HepG2 (cell line): ENCODE data around the gene CD7. TPM values are rescaled to one million over a fixed set of nuclear protein-coding genes. Genes with fewer than 3 reads are reported as not detected.
A peak's percentile ranks its signal among the peaks of the same experiment; 100 is the strongest.

Experiments
- CHD2 ChIP-seq: IDR thresholded peaks from 2 replicates; pipeline ENCODE4 v1.6.1; 2011; ENCODE audit warnings: low read depth, low read length, improper control_type of control experiment
- TRIM24 ChIP-seq: sonication (generic); formaldehyde crosslinking; IDR thresholded peaks from 2 replicates; pipeline ENCODE4 v1.8.0; 2022; ENCODE audit warnings: mild to moderate bottlenecking, missing genetic modification reagents
- ZFP62 ChIP-seq: sonication (generic); formaldehyde crosslinking; IDR thresholded peaks from 2 replicates; pipeline ENCODE4 v1.4.0; 2020; ENCODE audit warnings: missing genetic modification reagents
- ZNF121 ChIP-seq: sonication (generic); formaldehyde crosslinking; IDR thresholded peaks from 2 replicates; pipeline ENCODE4 v1.5.0; 2020; ENCODE audit warnings: mild to moderate bottlenecking, missing genetic modification reagents
- ZNF747 ChIP-seq: sonication (generic); formaldehyde crosslinking; IDR thresholded peaks from 2 replicates; pipeline ENCODE4 v1.8.1; 2023; ENCODE audit warnings: missing genetic modification reagents, mild to moderate bottlenecking, borderline replicate concordance
- polyA plus RNA-seq, 8 experiments: library from polyadenylated mRNA; depleted of rRNA in 3 of 8; stranded (reverse) in 7 of 8; unstranded in 1 of 8; fragments of >200 nt; fragmentation: Illumina TruSeq in 4 of 8; extraction: Trizol in 4 of 8; gene quantifications; 2 replicates each; pipeline versions ENCODE4 v1.2.1 to v1.2.3, GENCODE V29; 2011 to 2016; ENCODE audit warnings: low read depth in 4 of 8, missing spikeins in 1 of 8, mixed read lengths in 1 of 8; ENCODE audit not compliant: insufficient read depth in 1 of 8
- total RNA-seq, 5 experiments: library from RNA; depleted of rRNA; stranded (reverse); fragments of >200 nt; fragmentation: Illumina TruSeq; extraction: Trizol; gene quantifications; 2 replicates each; pipeline ENCODE4 v1.2.3, GENCODE V29; 2016; ENCODE audit warnings: low read depth in 1 of 5
- TF ChIP-seq, protein P1 (sequence below): sonication (generic); formaldehyde crosslinking; IDR thresholded peaks from 2 replicates; pipeline ENCODE4 v1.4.0; 2020; ENCODE audit warnings: missing genetic modification reagents
- TF ChIP-seq, protein P2 (sequence below), 2 experiments: fragments of 450-650 bp in 1 of 2; sonication (generic) in 1 of 2; formaldehyde crosslinking in 1 of 2; IDR thresholded peaks; 2 replicates each; pipeline versions ENCODE4 v1.6.1 to v1.8.0; 2016 to 2022; ENCODE audit warnings: antibody characterized with exemption in 1 of 2, mild to moderate bottlenecking in 1 of 2, missing genetic modification reagents in 1 of 2
- TF ChIP-seq, protein P3 (sequence below): IDR thresholded peaks from 2 replicates; pipeline ENCODE4 v1.6.1; 2016
- TF ChIP-seq, protein P4 (sequence below): sonication (generic); formaldehyde crosslinking; IDR thresholded peaks from 2 replicates; pipeline ENCODE4 v1.9.0; 2022; ENCODE audit warnings: missing genetic modification reagents, mild to moderate bottlenecking, borderline replicate concordance

CD7 gene
- total and polyA plus RNA-seq, 2 of the 13 experiments (the other 11 are each of a cell fraction or from before 2014, with no cell fraction given) = 67.6 to 76.4 TPM

DNA sequence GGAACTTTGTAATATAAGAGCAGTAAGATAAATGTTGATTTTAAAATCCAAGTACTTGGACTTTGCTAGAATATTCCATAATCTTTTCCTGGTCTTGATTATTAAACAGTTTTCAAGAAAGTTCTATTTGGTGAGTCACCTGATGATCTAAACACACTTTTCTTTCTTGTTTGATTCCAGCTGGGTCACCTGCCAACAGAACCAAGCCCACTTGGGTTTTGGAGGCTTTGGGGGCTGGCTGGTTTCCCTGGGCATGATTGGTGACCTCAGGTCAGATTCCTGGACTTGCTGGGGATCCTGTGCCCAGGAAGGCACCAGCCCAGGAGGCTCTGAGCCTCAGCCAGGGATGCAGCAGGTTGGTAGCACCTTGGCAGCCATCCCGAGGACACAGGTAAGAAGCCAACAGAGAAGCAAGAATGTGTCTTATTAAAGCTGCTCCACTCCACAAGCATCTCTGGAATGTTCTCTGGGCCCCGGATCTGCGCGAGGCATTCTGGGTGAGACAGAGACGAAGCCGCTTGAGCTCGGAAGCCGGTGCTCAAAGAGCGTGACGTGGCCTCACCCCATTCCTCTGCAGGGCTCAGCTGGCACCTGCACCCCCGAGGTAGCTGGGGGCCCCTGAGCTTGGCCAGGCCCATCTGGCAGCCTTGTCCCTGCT is 38.5 kb upstream of the CD7 start (continued):
- TF ChIP-seq, protein P1, sequence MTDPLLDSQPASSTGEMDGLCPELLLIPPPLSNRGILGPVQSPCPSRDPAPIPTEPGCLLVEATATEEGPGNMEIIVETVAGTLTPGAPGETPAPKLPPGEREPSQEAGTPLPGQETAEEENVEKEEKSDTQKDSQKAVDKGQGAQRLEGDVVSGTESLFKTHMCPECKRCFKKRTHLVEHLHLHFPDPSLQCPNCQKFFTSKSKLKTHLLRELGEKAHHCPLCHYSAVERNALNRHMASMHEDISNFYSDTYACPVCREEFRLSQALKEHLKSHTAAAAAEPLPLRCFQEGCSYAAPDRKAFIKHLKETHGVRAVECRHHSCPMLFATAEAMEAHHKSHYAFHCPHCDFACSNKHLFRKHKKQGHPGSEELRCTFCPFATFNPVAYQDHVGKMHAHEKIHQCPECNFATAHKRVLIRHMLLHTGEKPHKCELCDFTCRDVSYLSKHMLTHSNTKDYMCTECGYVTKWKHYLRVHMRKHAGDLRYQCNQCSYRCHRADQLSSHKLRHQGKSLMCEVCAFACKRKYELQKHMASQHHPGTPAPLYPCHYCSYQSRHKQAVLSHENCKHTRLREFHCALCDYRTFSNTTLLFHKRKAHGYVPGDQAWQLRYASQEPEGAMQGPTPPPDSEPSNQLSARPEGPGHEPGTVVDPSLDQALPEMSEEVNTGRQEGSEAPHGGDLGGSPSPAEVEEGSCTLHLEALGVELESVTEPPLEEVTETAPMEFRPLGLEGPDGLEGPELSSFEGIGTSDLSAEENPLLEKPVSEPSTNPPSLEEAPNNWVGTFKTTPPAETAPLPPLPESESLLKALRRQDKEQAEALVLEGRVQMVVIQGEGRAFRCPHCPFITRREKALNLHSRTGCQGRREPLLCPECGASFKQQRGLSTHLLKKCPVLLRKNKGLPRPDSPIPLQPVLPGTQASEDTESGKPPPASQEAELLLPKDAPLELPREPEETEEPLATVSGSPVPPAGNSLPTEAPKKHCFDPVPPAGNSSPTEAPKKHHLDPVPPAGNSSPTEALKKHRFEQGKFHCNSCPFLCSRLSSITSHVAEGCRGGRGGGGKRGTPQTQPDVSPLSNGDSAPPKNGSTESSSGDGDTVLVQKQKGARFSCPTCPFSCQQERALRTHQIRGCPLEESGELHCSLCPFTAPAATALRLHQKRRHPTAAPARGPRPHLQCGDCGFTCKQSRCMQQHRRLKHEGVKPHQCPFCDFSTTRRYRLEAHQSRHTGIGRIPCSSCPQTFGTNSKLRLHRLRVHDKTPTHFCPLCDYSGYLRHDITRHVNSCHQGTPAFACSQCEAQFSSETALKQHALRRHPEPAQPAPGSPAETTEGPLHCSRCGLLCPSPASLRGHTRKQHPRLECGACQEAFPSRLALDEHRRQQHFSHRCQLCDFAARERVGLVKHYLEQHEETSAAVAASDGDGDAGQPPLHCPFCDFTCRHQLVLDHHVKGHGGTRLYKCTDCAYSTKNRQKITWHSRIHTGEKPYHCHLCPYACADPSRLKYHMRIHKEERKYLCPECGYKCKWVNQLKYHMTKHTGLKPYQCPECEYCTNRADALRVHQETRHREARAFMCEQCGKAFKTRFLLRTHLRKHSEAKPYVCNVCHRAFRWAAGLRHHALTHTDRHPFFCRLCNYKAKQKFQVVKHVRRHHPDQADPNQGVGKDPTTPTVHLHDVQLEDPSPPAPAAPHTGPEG (CRISPR knock-in tag) = peak; percentile 61; the same call in 1 of the 2 replicates
- TF ChIP-seq TRIM24 (CRISPR knock-in tag) = 0 out of 2 replicates have a peak, but pooled peaks have one; percentile 44
- TF ChIP-seq, protein P2, sequence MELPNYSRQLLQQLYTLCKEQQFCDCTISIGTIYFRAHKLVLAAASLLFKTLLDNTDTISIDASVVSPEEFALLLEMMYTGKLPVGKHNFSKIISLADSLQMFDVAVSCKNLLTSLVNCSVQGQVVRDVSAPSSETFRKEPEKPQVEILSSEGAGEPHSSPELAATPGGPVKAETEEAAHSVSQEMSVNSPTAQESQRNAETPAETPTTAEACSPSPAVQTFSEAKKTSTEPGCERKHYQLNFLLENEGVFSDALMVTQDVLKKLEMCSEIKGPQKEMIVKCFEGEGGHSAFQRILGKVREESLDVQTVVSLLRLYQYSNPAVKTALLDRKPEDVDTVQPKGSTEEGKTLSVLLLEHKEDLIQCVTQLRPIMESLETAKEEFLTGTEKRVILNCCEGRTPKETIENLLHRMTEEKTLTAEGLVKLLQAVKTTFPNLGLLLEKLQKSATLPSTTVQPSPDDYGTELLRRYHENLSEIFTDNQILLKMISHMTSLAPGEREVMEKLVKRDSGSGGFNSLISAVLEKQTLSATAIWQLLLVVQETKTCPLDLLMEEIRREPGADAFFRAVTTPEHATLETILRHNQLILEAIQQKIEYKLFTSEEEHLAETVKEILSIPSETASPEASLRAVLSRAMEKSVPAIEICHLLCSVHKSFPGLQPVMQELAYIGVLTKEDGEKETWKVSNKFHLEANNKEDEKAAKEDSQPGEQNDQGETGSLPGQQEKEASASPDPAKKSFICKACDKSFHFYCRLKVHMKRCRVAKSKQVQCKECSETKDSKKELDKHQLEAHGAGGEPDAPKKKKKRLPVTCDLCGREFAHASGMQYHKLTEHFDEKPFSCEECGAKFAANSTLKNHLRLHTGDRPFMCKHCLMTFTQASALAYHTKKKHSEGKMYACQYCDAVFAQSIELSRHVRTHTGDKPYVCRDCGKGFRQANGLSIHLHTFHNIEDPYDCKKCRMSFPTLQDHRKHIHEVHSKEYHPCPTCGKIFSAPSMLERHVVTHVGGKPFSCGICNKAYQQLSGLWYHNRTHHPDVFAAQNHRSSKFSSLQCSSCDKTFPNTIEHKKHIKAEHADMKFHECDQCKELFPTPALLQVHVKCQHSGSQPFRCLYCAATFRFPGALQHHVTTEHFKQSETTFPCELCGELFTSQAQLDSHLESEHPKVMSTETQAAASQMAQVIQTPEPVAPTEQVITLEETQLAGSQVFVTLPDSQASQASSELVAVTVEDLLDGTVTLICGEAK (IDR thresholded peaks at IDR 0.05) = no peak
- TF ChIP-seq, protein P2 (CRISPR knock-in tag; IDR thresholded peaks at IDR 0.05) = no peak
- TF ChIP-seq, protein P3, sequence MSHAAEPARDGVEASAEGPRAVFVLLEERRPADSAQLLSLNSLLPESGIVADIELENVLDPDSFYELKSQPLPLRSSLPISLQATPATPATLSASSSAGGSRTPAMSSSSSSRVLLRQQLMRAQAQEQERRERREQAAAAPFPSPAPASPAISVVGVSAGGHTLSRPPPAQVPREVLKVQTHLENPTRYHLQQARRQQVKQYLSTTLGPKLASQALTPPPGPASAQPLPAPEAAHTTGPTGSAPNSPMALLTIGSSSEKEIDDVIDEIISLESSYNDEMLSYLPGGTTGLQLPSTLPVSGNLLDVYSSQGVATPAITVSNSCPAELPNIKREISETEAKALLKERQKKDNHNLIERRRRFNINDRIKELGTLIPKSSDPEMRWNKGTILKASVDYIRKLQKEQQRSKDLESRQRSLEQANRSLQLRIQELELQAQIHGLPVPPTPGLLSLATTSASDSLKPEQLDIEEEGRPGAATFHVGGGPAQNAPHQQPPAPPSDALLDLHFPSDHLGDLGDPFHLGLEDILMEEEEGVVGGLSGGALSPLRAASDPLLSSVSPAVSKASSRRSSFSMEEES = no peak
- no peak for TF ChIP-seq ZFP62 (CRISPR knock-in tag)
- TF ChIP-seq CHD2 = no peak
- TF ChIP-seq ZNF747 (CRISPR knock-in tag) = 0 out of 2 replicates have a peak, but pooled peaks have one; percentile 4
- TF ChIP-seq, protein P4, sequence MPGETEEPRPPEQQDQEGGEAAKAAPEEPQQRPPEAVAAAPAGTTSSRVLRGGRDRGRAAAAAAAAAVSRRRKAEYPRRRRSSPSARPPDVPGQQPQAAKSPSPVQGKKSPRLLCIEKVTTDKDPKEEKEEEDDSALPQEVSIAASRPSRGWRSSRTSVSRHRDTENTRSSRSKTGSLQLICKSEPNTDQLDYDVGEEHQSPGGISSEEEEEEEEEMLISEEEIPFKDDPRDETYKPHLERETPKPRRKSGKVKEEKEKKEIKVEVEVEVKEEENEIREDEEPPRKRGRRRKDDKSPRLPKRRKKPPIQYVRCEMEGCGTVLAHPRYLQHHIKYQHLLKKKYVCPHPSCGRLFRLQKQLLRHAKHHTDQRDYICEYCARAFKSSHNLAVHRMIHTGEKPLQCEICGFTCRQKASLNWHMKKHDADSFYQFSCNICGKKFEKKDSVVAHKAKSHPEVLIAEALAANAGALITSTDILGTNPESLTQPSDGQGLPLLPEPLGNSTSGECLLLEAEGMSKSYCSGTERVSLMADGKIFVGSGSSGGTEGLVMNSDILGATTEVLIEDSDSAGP (CRISPR knock-in tag) = peak; percentile 42; the same call in 1 of the 2 replicates
- TF ChIP-seq ZNF121 (CRISPR knock-in tag) = 0 out of 2 replicates have a peak, but pooled peaks have one; percentile 19
